GDM1 (cell line): ENCODE results near the gene TEX12.
"Not testable (repeated sequence)": the region's sequence is repeated elsewhere in the genome, so short reads cannot be mapped to it uniquely, and the experiment has no call there.

ENCODE experiments used
- DNase-seq: peaks from one replicate; lab custom pipeline; 2025; lab: John Stamatoyannopoulos, UW

TEX12 gene

GRCh38 chr11:112167145-112167544 lies at the start of gene TEX12:
Gene TEX12, plus strand, starts transcription at chr11:112167372. Its CDS starts 1,897 bp downstream, at chr11:112169269.
- DNase-seq, result no peak

- no peak for DNase-seq
Observed at GRCh38 chr11:112118176-112118575, 49.0 kb upstream of the TEX12 start.

GRCh38 chr11:112121981-112122615 lies 45.1 kb upstream of the TEX12 start:
- DNase-seq, result no peak

- DNase-seq, result no peak
Observed at GRCh38 chr11:112123129-112123528, 44.0 kb upstream of the TEX12 start.

GRCh38 chr11:112127056-112127455 lies 40.1 kb upstream of the TEX12 start:
- no peak for DNase-seq

- no peak for DNase-seq
Observed at GRCh38 chr11:112128483-112129121, 38.6 kb upstream of the TEX12 start.

GRCh38 chr11:112129656-112130055 lies 37.5 kb upstream of the TEX12 start:
- DNase-seq, result no peak

- no peak for DNase-seq
Observed at GRCh38 chr11:112132737-112133136, 34.4 kb upstream of the TEX12 start.

GRCh38 chr11:112134473-112134872 lies 32.7 kb upstream of the TEX12 start:
- DNase-seq, result no peak

- no peak for DNase-seq
Observed at GRCh38 chr11:112143597-112143996, 23.6 kb upstream of the TEX12 start.

- no peak for DNase-seq
Observed at GRCh38 chr11:112150517-112150916, 16.7 kb upstream of the TEX12 start.

- no peak for DNase-seq
Observed at GRCh38 chr11:112156153-112156955, 10.8 kb upstream of the TEX12 start.

GRCh38 chr11:112156956-112157766 lies 10.0 kb upstream of the TEX12 start:
- DNase-seq, result no peak

- no peak for DNase-seq
Observed at GRCh38 chr11:112159098-112160065, 7.8 kb upstream of the TEX12 start.

- no peak for DNase-seq
Observed at GRCh38 chr11:112160091-112160848, 6.9 kb upstream of the TEX12 start.

- no peak for DNase-seq
Observed at GRCh38 chr11:112161012-112161411, 6.2 kb upstream of the TEX12 start.

- DNase-seq, result not testable (repeated sequence)
Observed at GRCh38 chr11:112162200-112162599, 5.0 kb upstream of the TEX12 start.

- DNase-seq, result no peak
Observed at GRCh38 chr11:112162761-112163546, 4.2 kb upstream of the TEX12 start.
